Stimulated activated CD8-positive, alpha-beta memory T cell treated with anti-CD3 and anti-CD28 coated beads, Interleukin-15, amount 100 ng/mL, for 4 hours (primary cell): ENCODE measurements around the gene STK32B.

ENCODE experiments used
- DNase-seq, 2 donors: peaks; one replicate each; pipeline ENCODE4 v3.0.0-alpha.2; 2020; ENCODE audit warnings: low read depth in 2 of 2

The STK32B gene

GRCh38 chr4:5444918-5445517, 393.7 kb downstream of the STK32B start:
- no peak for DNase-seq

- no peak for DNase-seq
These were observed 395.4 kb downstream of the STK32B start for GRCh38 chr4:5446595-5447226.

GRCh38 chr4:5447755-5448154, 396.5 kb downstream of the STK32B start:
- DNase-seq = no peak

- DNase-seq = no peak
These were observed 396.9 kb downstream of the STK32B start for GRCh38 chr4:5448221-5448620.

- no peak for DNase-seq
These were observed 400.0 kb downstream of the STK32B start for GRCh38 chr4:5451243-5451642.

- DNase-seq = no peak
These were observed 400.9 kb downstream of the STK32B start for GRCh38 chr4:5452156-5452555.

GRCh38 chr4:5455003-5455585, 403.8 kb downstream of the STK32B start:
- DNase-seq = no peak

- DNase-seq = no peak
These were observed 405.1 kb downstream of the STK32B start for GRCh38 chr4:5456296-5456845.

GRCh38 chr4:5458676-5459075, 407.4 kb downstream of the STK32B start:
- DNase-seq = no peak

GRCh38 chr4:5459236-5459635, 408.0 kb downstream of the STK32B start:
- no peak for DNase-seq

GRCh38 chr4:5460106-5460801, 409.0 kb downstream of the STK32B start:
- no peak for DNase-seq

- DNase-seq = no peak
These were observed 410.2 kb downstream of the STK32B start for GRCh38 chr4:5461477-5461876.

GRCh38 chr4:5462254-5462835, 411.1 kb downstream of the STK32B start:
- no peak for DNase-seq

GRCh38 chr4:5462896-5463295, 411.6 kb downstream of the STK32B start:
- DNase-seq = no peak

- no peak for DNase-seq
These were observed 412.1 kb downstream of the STK32B start for GRCh38 chr4:5463361-5463760.

- no peak for DNase-seq
These were observed 412.8 kb downstream of the STK32B start for GRCh38 chr4:5463936-5464650.

GRCh38 chr4:5465529-5465928, 414.2 kb downstream of the STK32B start:
- no peak for DNase-seq

GRCh38 chr4:5465956-5466355, 414.7 kb downstream of the STK32B start:
- DNase-seq = no peak

GRCh38 chr4:5467111-5467510, 415.8 kb downstream of the STK32B start:
- DNase-seq = no peak

GRCh38 chr4:5469151-5469775, 418.0 kb downstream of the STK32B start:
- no peak for DNase-seq

- no peak for DNase-seq
These were observed 418.6 kb downstream of the STK32B start for GRCh38 chr4:5469861-5470260.
